ENCODE results near the gene CASP10.

- TF ChIP-seq CTCF (conservative IDR thresholded peaks at IDR 0.05; ENCODE audit: low read depth, low read length) (no peak), EZH2 (IDR thresholded peaks at IDR 0.05; ENCODE audit: borderline replicate concordance, low read depth, low read length, poor library complexity, severe bottlenecking) (no peak)
Observed at GRCh38 chr2:201261906-201262305, 79.0 kb downstream of the CASP10 start.

Measured in A673 (cell line).